HG03045 (cell line): ENCODE measurements around the gene ZBTB9.

Source experiments
- ATAC-seq: cut with Tn5 transposase; IDR thresholded peaks from one replicate; pipeline ENCODE4 v1.9.1; 2021; ENCODE audit warnings: mild to moderate bottlenecking, moderate library complexity; ENCODE audit not compliant: unreplicated experiment

Gene ZBTB9

GRCh38 chr6:33454009-33454946 is at the start of gene ZBTB9:
Gene ZBTB9 (plus strand): TSS chr6:33454576. CDS start chr6:33455101, 525 bp downstream.
- ATAC-seq = peak; percentile 97

DNA sequence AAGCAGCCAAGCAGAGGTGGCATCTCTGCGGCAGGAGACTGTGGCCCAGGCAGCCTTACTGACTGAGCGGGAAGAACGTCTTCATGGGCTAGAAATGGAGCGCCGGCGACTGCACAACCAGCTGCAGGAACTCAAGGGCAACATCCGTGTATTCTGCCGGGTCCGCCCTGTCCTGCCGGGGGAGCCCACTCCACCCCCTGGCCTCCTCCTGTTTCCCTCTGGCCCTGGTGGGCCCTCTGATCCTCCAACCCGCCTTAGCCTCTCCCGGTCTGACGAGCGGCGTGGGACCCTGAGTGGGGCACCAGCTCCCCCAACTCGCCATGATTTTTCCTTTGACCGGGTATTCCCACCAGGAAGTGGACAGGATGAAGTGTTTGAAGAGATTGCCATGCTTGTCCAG is 49.5 kb upstream of the ZBTB9 start:
- no peak for ATAC-seq

- no peak for ATAC-seq
Measured at GRCh38 chr6:33405386-33405940, 48.9 kb upstream of the ZBTB9 start.

GRCh38 chr6:33406126-33406525 is 48.2 kb upstream of the ZBTB9 start:
- no peak for ATAC-seq

GRCh38 chr6:33407132-33407718 is 47.2 kb upstream of the ZBTB9 start:
- no peak for ATAC-seq

GRCh38 chr6:33410050-33410710 is 44.2 kb upstream of the ZBTB9 start:
- ATAC-seq = peak; percentile 83

GRCh38 chr6:33410711-33411631 is 43.4 kb upstream of the ZBTB9 start, which contains the start of gene PHF1:
Gene PHF1 (plus strand): TSS chr6:33411014. CDS start chr6:33412264, 1,250 bp downstream.
- peak; percentile 37 for ATAC-seq

DNA sequence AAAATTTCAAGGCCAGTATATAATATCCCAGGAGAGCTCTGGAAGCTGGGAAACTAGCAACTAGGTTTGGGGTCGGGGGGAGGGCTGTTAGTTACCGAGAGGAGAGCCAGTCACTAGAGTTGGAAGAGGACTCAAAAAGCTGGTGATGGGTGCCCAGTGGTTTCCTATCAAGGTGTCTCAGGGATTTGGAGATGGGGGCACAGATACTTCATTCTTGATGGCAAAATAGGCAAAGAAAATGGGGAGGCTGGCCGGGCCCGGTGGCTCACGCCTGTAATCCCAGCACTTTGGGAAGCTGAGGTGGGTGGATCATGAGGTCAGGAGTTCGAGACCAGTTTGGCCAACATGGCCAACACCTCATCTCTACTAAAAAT is 42.8 kb upstream of the ZBTB9 start:
- ATAC-seq = no peak

DNA sequence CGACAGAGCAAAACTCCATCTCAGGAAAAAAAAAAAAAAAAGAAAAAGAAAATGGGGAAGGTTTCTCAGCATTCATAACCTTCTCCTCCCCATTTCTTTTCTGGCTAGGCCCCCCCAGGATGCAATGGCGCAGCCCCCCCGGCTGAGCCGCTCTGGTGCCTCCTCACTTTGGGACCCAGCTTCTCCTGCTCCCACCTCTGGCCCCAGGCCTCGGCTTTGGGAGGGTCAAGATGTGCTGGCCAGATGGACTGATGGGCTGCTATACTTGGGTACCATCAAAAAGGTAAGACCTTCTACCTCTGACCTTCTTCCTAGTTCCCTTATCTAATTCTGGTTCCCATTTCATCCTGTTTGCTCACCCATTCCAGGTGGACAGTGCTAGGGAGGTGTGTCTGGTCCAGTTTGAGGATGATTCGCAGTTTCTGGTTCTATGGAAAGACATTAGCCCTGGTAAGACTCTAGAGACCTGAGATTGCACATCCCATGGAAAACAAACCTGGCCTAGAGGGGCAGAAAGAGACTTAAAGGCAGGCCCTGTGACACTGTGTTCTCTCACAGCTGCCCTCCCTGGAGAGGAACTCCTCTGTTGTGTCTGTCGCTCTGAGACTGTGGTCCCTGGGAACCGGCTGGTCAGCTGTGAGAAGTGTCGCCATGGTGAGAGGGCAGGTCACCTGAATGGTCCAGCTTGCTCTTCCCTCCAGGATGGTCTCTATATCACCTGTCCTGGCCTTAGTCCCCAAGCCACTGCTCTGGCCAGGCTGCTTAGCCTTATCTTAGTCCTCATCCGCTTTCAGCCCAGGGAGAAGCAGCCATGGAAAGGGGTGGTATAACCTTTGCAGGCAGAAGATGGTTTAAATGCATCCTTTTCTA is 42.0 kb upstream of the ZBTB9 start:
- ATAC-seq = no peak

DNA sequence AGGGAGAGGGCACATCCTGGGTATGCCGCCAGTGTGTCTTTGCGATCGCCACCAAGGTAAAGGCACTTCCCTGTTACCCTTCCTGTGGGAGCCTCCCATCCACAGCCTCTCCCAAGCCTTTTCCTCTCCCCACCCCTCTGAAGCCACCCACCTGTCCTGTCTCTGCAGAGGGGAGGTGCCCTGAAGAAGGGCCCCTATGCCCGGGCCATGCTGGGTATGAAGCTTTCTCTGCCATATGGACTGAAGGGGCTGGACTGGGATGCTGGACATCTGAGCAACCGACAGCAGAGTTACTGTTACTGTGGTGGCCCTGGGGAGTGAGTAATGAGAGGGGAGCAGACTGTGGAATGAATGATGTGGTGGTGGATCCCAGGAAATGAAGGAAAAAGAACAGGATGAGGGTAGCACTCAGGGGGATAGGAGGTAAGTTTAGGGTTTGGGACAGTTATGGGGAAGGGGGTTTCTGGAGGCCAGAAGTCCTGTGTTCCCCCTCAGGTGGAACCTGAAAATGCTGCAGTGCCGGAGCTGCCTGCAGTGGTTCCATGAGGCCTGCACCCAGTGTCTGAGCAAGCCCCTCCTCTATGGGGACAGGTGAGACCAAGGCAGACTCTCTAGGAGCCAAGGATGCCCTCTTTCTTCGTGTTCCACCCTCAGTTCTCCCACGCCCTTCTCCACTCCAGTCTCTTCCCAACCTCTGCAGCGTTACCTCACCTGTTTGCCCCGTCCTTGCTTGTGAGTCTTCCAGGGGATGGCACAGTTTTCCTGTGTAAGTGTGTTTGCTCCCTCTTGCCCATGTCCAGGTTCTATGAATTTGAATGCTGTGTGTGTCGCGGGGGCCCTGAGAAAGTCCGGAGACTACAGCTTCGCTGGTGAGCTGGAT is 40.9 kb upstream of the ZBTB9 start:
- ATAC-seq = no peak

- no peak for ATAC-seq
Measured at GRCh38 chr6:33414592-33415271, 39.6 kb upstream of the ZBTB9 start.

- no peak for ATAC-seq
Measured at GRCh38 chr6:33415831-33416230, 38.5 kb upstream of the ZBTB9 start.

DNA sequence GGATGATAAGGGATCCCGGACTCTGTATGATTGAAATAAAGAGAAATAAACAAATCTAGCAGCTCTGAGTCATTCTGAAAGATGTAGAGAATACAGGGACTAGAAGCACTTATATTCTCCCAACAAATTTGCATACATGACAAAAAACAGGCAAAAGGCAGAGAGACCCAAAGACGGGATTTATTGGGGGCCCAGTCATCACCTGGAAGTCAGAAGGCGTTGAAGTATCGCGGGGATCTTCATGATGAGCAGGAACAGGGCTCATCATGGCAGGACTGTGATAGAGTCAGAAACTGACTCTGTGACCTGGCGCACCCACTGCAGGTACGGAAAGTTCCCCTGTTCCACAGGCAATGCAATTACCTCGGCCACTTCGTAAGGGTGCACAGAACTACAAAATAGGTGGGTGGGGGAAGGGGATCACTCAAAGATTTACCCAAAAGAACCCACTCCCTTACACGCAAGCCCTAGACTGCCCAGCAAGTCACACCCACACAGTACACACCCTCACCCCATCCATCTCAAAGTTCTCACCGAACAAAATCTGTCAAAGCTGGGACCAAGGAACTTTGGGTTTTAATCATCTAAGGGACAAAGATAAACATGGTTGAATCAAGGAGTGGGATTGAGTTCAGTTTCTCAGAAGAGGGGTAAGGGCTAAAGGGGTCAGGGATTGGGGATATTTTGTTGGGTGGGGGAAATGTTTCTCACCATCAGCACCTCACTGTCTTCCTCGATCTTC is 37.8 kb upstream of the ZBTB9 start:
- no peak for ATAC-seq

DNA sequence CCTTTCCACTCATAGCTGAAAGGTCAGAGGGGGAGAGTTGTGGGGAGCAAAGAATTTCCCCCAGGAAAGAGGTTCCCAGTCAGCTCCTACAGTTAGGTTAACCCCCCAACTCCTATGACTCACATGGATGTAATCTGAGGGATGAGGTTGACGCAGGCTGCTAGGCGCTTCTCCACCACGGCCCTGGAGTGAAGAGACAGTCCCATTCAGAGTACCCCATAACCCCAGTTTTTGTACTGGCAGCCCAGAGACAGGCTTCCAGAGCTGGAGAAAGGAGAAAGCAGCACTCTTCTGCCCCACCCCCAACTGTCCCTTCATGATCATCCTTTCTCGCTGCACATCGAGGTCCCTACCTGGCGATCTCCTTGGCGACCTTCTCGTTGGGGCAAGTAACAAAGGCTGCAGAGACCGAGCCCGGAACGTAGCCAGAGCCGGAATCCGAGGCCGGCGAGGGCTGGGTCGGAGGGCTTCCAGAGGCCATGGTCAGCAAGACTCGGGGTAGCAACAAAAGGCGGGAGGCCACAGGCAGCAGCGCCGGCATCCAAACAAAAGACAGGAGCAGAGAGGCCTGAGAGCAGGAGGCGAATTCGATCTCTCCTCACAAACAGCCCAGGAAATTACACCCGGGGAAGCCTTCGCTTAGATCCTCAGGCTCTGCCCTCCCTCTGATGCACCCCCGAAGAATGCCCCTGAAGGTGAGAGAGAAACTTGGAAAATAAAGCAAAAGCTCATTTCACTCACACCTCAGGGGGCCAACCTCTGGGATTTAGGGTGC is 37.1 kb upstream of the ZBTB9 start:
- no peak for ATAC-seq

- ATAC-seq = peak; percentile 79
Measured at GRCh38 chr6:33417903-33418689, 36.3 kb upstream of the ZBTB9 start, which contains the start of gene CUTA. Gene CUTA (minus strand): TSS chr6:33418107. CDS start chr6:33418000, 107 bp downstream.
